SK-N-SH (cell line): Measurements from ENCODE around the gene BTN3A1. TPM values are rescaled to one million over a fixed set of nuclear protein-coding genes. Genes with fewer than 3 reads are reported as not detected.

Experiments used
- CTCF ChIA-PET: fragments of 300-600, 350-600 bp; formaldehyde crosslinking; extraction: SDS; loops from one replicate; lab custom pipeline; 2021; lab: Yijun Ruan, JAX
- POLR2A ChIA-PET: fragments of 350-600 bp; sonication (Branson Sonifier 250); formaldehyde crosslinking; extraction: SDS; loops from one replicate; lab custom pipeline; 2020; ENCODE audit warnings: antibody characterized with exemption, inconsistent platforms; lab: Yijun Ruan, JAX
- DNase-seq: peaks from one replicate; pipeline ENCODE4 v3.0.0; 2012
- H2AFZ ChIP-seq: fragments of 200-600 bp; sonication (generic); 2 replicates; pipeline ENCODE4 v1.8.1; 2016; ENCODE audit warnings: antibody characterized with exemption, mild to moderate bottlenecking, low read depth
- H3F3A ChIP-seq: fragments of 200-600 bp; sonication (generic); replicated peaks from 2 replicates; pipeline ENCODE3; 2016; ENCODE audit warnings: antibody characterized with exemption, mild to moderate bottlenecking; ENCODE audit not compliant: insufficient read depth
- H3K27ac ChIP-seq, 2 experiments: fragments of 200-500 bp in 1 of 2; fragments of 200-600 bp in 1 of 2; sonication (Bioruptor generic) in 1 of 2; sonication (generic), shearing (Covaris generic) in 1 of 2; 2 replicates each; pipeline versions ENCODE4 v1.5.1 to v1.6.1; 2014 to 2016; ENCODE audit warnings: low read depth in 2 of 2, inconsistent platforms in 1 of 2, low read length in 1 of 2, mild to moderate bottlenecking in 1 of 2, mixed read lengths in 1 of 2
- H3K27me3 ChIP-seq: fragments of 200-600 bp; sonication (generic), shearing (Covaris generic); 2 replicates; pipeline ENCODE4 v1.6.1; 2016; ENCODE audit warnings: mixed run types; ENCODE audit not compliant: insufficient read depth
- H3K36me3 ChIP-seq, 2 experiments: fragments of 200-500 bp in 1 of 2; fragments of 200-600 bp in 1 of 2; sonication (Bioruptor generic) in 1 of 2; sonication (generic) in 1 of 2; replicated peaks in 1 of 2; 2 replicates each; pipeline versions ENCODE3 to v1.5.1; 2014 to 2016; ENCODE audit warnings: low read length in 1 of 2, mild to moderate bottlenecking in 1 of 2; ENCODE audit not compliant: insufficient read depth in 2 of 2, control insufficient read depth in 1 of 2
- H3K4me1 ChIP-seq, 2 experiments: fragments of 200-500 bp in 1 of 2; fragments of 200-600 bp in 1 of 2; sonication (Bioruptor generic) in 1 of 2; sonication (generic), shearing (Covaris generic) in 1 of 2; 2 replicates each; pipeline versions ENCODE4 v1.5.1 to v1.6.1; 2014 to 2016; ENCODE audit warnings: low read depth in 1 of 2, low read length in 1 of 2, mixed run types in 1 of 2; ENCODE audit not compliant: insufficient read depth in 2 of 2, control insufficient read depth in 1 of 2
- H3K4me2 ChIP-seq: fragments of 200-600 bp; sonication (generic), shearing (Covaris generic); 2 replicates; pipeline ENCODE4 v1.6.1; 2017; ENCODE audit warnings: mixed run types
- H3K4me3 ChIP-seq, 2 experiments: fragments of 200-500 bp in 1 of 2; fragments of 200-600 bp in 1 of 2; sonication (Bioruptor generic) in 1 of 2; sonication (generic), shearing (Covaris generic) in 1 of 2; 2 replicates each; pipeline versions ENCODE4 v1.5.1 to v1.8.1; 2014 to 2016; ENCODE audit warnings: low read depth in 2 of 2, inconsistent platforms in 1 of 2, low read length in 1 of 2, mild to moderate bottlenecking in 1 of 2, mixed read lengths in 1 of 2, moderate library complexity in 1 of 2
- H3K79me2 ChIP-seq: fragments of 200-600 bp; sonication (generic); 2 replicates; pipeline ENCODE4 v1.8.1; 2017; ENCODE audit warnings: mild to moderate bottlenecking; ENCODE audit not compliant: insufficient read depth
- H3K9ac ChIP-seq: fragments of 200-600 bp; sonication (generic); 2 replicates; pipeline ENCODE4 v1.6.1; 2017; ENCODE audit warnings: mixed run types
- H3K9me2 ChIP-seq: fragments of 200-600 bp; sonication (generic); 2 replicates; pipeline ENCODE4 v1.6.1; 2017; ENCODE audit warnings: mixed run types
- H3K9me3 ChIP-seq: fragments of 200-600 bp; sonication (generic); 2 replicates; pipeline ENCODE4 v1.6.1; 2017; ENCODE audit warnings: mixed run types, mild to moderate bottlenecking, moderate library complexity
- H4K20me1 ChIP-seq: fragments of 200-600 bp; sonication (generic); 2 replicates; pipeline ENCODE4 v1.6.1; 2017; ENCODE audit warnings: mild to moderate bottlenecking, mixed run types; ENCODE audit not compliant: insufficient read depth
- CTCF ChIP-seq: fragments of 200-600 bp; sonication (generic); IDR thresholded peaks from 2 replicates; pipeline ENCODE4 v1.6.1; 2017; ENCODE audit warnings: antibody characterized with exemption, mild to moderate bottlenecking, moderate library complexity
- EP300 ChIP-seq, 2 experiments: IDR thresholded peaks; 2 replicates each; pipeline versions ENCODE4 v1.4.0 to v1.6.1; 2012; ENCODE audit warnings: borderline replicate concordance in 1 of 2, low read depth in 1 of 2, low read length in 1 of 2
- EZH2phosphoT487 ChIP-seq: fragments of 200-600 bp; sonication (generic); IDR thresholded peaks from 2 replicates; pipeline ENCODE4 v1.6.1; 2017; ENCODE audit warnings: low read depth, mixed run types, mild to moderate bottlenecking, antibody characterized with exemption, moderate library complexity, borderline replicate concordance
- FOSL2 ChIP-seq: IDR thresholded peaks from 2 replicates; pipeline ENCODE4 v1.4.0; 2012; ENCODE audit warnings: low read depth, mild to moderate bottlenecking, moderate library complexity, borderline replicate concordance
- GABPA ChIP-seq: IDR thresholded peaks from 2 replicates; pipeline ENCODE4 v1.4.0; 2012; ENCODE audit warnings: low read depth, mild to moderate bottlenecking
- GATA2 ChIP-seq: sonication (generic); formaldehyde crosslinking; IDR thresholded peaks from 2 replicates; pipeline ENCODE4 v1.5.0; 2020; ENCODE audit warnings: mild to moderate bottlenecking, missing genetic modification reagents
- JUND ChIP-seq: IDR thresholded peaks from 2 replicates; pipeline ENCODE4 v1.4.0; 2012
- MXI1 ChIP-seq: IDR thresholded peaks from 2 replicates; pipeline ENCODE4 v1.6.1; 2012; ENCODE audit warnings: mild to moderate bottlenecking, low read depth, low read length, improper control_type of control experiment
- POLR2AphosphoS5 ChIP-seq: IDR thresholded peaks from 2 replicates; pipeline ENCODE4 v1.6.1; 2012; ENCODE audit warnings: low read depth, low read length
- REST ChIP-seq: IDR thresholded peaks from 2 replicates; pipeline ENCODE4 v1.6.1; 2012; ENCODE audit warnings: mild to moderate bottlenecking, low read depth, low read length, moderate library complexity
- TCF12 ChIP-seq: IDR thresholded peaks from 2 replicates; pipeline ENCODE4 v1.4.0; 2012
- TEAD4 ChIP-seq: IDR thresholded peaks from 2 replicates; pipeline ENCODE4 v1.4.0; 2012; ENCODE audit warnings: mild to moderate bottlenecking, borderline replicate concordance; ENCODE audit not compliant: insufficient read depth
- USF1 ChIP-seq: IDR thresholded peaks from 2 replicates; pipeline ENCODE4 v1.4.0; 2012; ENCODE audit warnings: low read depth, borderline replicate concordance
- USF2 ChIP-seq: fragments of 150-350 bp; IDR thresholded peaks from 2 replicates; pipeline ENCODE4 v1.6.1; 2017; ENCODE audit warnings: antibody characterized with exemption, low read length, low read depth, borderline replicate concordance
- YY1 ChIP-seq: IDR thresholded peaks from 2 replicates; pipeline ENCODE4 v1.4.0; 2012; ENCODE audit warnings: low read depth, mild to moderate bottlenecking
- WGBS: methylation state at CpG from one replicate; pipeline ENCODE4 v1.1.6; 2017; ENCODE audit warnings: low lambda C conversion rate; 5-methylcytosine and 5-hydroxymethylcytosine counted together
- polyA plus RNA-seq, 3 experiments: library from polyadenylated mRNA; depleted of rRNA; stranded (reverse); fragments of >200 nt; gene quantifications; 2 replicates each; pipeline ENCODE4 v1.2.3, GENCODE V29; 2012
- TF ChIP-seq, protein P1 (sequence below): IDR thresholded peaks from 2 replicates; pipeline ENCODE4; 2012

BTN3A1 gene
- polyA plus RNA-seq, 1 of the 3 experiments (the other 2 are of a cell fraction): 14.2 TPM

- TF ChIP-seq YY1: no peak
- TF ChIP-seq USF2: no peak
- no peak for TF ChIP-seq USF1
- no peak for TF ChIP-seq REST
- no peak for TF ChIP-seq MXI1
Observed at GRCh38 chr6:26372308-26373144, 29.5 kb upstream of the BTN3A1 start (continued).

GRCh38 chr6:26375270-26375669 is 26.8 kb upstream of the BTN3A1 start:
- H3K27ac ChIP-seq: no peak overlapping the region
- TF ChIP-seq CTCF (no peak), JUND (no peak), GATA2 (CRISPR knock-in tag) (no peak), EZH2phosphoT487 (no peak), GABPA (no peak), TEAD4 (no peak), TCF12 (no peak), POLR2AphosphoS5 (no peak), EP300 (IDR thresholded peaks at IDR 0.05; ENCODE audit: borderline replicate concordance in 1 of 2, low read depth in 1 of 2, low read length in 1 of 2) (no peak), MXI1 (no peak), FOSL2 (no peak)
- TF ChIP-seq, protein P1, sequence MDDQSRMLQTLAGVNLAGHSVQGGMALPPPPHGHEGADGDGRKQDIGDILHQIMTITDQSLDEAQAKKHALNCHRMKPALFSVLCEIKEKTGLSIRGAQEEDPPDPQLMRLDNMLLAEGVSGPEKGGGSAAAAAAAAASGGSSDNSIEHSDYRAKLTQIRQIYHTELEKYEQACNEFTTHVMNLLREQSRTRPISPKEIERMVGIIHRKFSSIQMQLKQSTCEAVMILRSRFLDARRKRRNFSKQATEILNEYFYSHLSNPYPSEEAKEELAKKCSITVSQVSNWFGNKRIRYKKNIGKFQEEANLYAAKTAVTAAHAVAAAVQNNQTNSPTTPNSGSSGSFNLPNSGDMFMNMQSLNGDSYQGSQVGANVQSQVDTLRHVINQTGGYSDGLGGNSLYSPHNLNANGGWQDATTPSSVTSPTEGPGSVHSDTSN: no peak
- no peak overlapping the region for H3K4me2 ChIP-seq
- H3K4me1 ChIP-seq: peaks cover 0 to 3% of the 10 kb centered on the region in 2 experiments; a peak in 1 of 4 replicates
- no peak overlapping the region for H3K4me3 ChIP-seq
- H3F3A ChIP-seq: no peaks in the 10 kb centered on the region
- H3K36me3 ChIP-seq: peaks cover 8 to 15% of the 10 kb centered on the region in 2 experiments
- WGBS: 79% methylated on average over 3 of the region's 3 CpGs
- no peaks in the 10 kb centered on the region for H3K9me2 ChIP-seq
- H3K79me2 ChIP-seq: no peaks in the 10 kb centered on the region
- CTCF ChIA-PET: interaction anchor here (0.9 kb wide), 1 partner anchor 34 kb away, joined by 3 read pairs; no protein-coding TSS in a partner anchor
- H4K20me1 ChIP-seq: no peaks in the 10 kb centered on the region
- no peak for DNase-seq
- H3K27me3 ChIP-seq: no peaks in the 10 kb centered on the region
- POLR2A ChIA-PET: no interaction called here
- H3K9ac ChIP-seq: no peak overlapping the region
- no peaks in the 10 kb centered on the region for H3K9me3 ChIP-seq
- H2AFZ ChIP-seq: no peak overlapping the region
